ENCODE data around the gene RNPEPL1.

The RNPEPL1 gene

GRCh38 chr2:240601061-240601830 is 33.0 kb downstream of the RNPEPL1 start:
- intact Hi-C loops (cut with micrococcal nuclease), result loop anchor here (5.0 kb wide), 1 partner anchor 36 kb away; no protein-coding TSS in a partner anchor
- H3K27ac Mint-ChIP-seq, result no peak overlapping the region
- no peaks in the 10 kb centered on the region for H3K27me3 Mint-ChIP-seq

GRCh38 chr2:240601831-240602160 is 33.5 kb downstream of the RNPEPL1 start:
- no peaks in the 10 kb centered on the region for H3K9me3 Mint-ChIP-seq
- H3K27ac Mint-ChIP-seq, result no peak overlapping the region
- H3K27me3 Mint-ChIP-seq, result no peaks in the 10 kb centered on the region
- H3K4me3 Mint-ChIP-seq, result no peak overlapping the region
- intact Hi-C loops (cut with micrococcal nuclease), result loop anchor here (5.0 kb wide), 1 partner anchor 36 kb away; no protein-coding TSS in a partner anchor
- peaks cover 69% of the 10 kb centered on the region for H3K36me3 Mint-ChIP-seq (ENCODE audit: low read depth)
- H3K4me1 Mint-ChIP-seq (ENCODE audit: low read depth), result peaks cover 23% of the 10 kb centered on the region

More at GRCh38 chr2:240601061-240601830, 33.0 kb downstream of the RNPEPL1 start:
- H3K4me3 Mint-ChIP-seq, result no peak overlapping the region
- H3K36me3 Mint-ChIP-seq (ENCODE audit: low read depth), result peaks cover 74% of the 10 kb centered on the region
- peaks cover 23% of the 10 kb centered on the region for H3K4me1 Mint-ChIP-seq (ENCODE audit: low read depth)
- no peaks in the 10 kb centered on the region for H3K9me3 Mint-ChIP-seq

- H3K4me1 Mint-ChIP-seq (ENCODE audit: low read depth), result peaks cover 24% of the 10 kb centered on the region
- no peaks in the 10 kb centered on the region for H3K9me3 Mint-ChIP-seq
- no peaks in the 10 kb centered on the region for H3K27me3 Mint-ChIP-seq
- no peak overlapping the region for H3K27ac Mint-ChIP-seq
- intact Hi-C loops (cut with micrococcal nuclease), result loop anchor here (5.0 kb wide), 1 partner anchor 35 kb away; no protein-coding TSS in a partner anchor
- peaks cover 62% of the 10 kb centered on the region for H3K36me3 Mint-ChIP-seq (ENCODE audit: low read depth)
- no peak overlapping the region for H3K4me3 Mint-ChIP-seq
These were observed 34.2 kb downstream of the RNPEPL1 start for GRCh38 chr2:240602266-240603050.

GRCh38 chr2:240603081-240603835 is 35.0 kb downstream of the RNPEPL1 start:
- no peak overlapping the region for H3K27ac Mint-ChIP-seq
- H3K27me3 Mint-ChIP-seq, result no peaks in the 10 kb centered on the region
- intact Hi-C loops (cut with micrococcal nuclease), result loop anchor here (5.0 kb wide), 1 partner anchor 34 kb away; no protein-coding TSS in a partner anchor
- no peaks in the 10 kb centered on the region for H3K9me3 Mint-ChIP-seq
- peaks cover 54% of the 10 kb centered on the region for H3K36me3 Mint-ChIP-seq (ENCODE audit: low read depth)
- H3K4me3 Mint-ChIP-seq, result no peak overlapping the region
- peaks cover 30% of the 10 kb centered on the region for H3K4me1 Mint-ChIP-seq (ENCODE audit: low read depth)

GRCh38 chr2:240603846-240604245 is 35.6 kb downstream of the RNPEPL1 start:
- Mint-ChIP-seq H3K9me3 (no peaks in the 10 kb centered on the region), H3K36me3 (ENCODE audit: low read depth) (peaks cover 48% of the 10 kb centered on the region), H3K4me1 (ENCODE audit: low read depth) (peaks cover 30% of the 10 kb centered on the region), H3K27ac (no peak overlapping the region), H3K27me3 (no peaks in the 10 kb centered on the region), H3K4me3 (no peak overlapping the region)
- intact Hi-C loops (cut with micrococcal nuclease), result loop anchor here (5.0 kb wide), 1 partner anchor 33 kb away; no protein-coding TSS in a partner anchor

- Mint-ChIP-seq H3K4me1 (ENCODE audit: low read depth) (peaks cover 30% of the 10 kb centered on the region), H3K27me3 (no peaks in the 10 kb centered on the region), H3K27ac (peak overlapping the region; percentile 31), H3K9me3 (no peaks in the 10 kb centered on the region), H3K36me3 (ENCODE audit: low read depth) (peaks cover 43% of the 10 kb centered on the region), H3K4me3 (peak overlapping the region; percentile 7)
- intact Hi-C loops (cut with micrococcal nuclease), result loop anchor here (5.0 kb wide), 1 partner anchor 33 kb away; no protein-coding TSS in a partner anchor
These were observed 36.1 kb downstream of the RNPEPL1 start for GRCh38 chr2:240604291-240604938.

GRCh38 chr2:240604939-240605716 is 36.8 kb downstream of the RNPEPL1 start:
- peak overlapping the region; percentile 31 for H3K27ac Mint-ChIP-seq
- no peaks in the 10 kb centered on the region for H3K9me3 Mint-ChIP-seq
- H3K36me3 Mint-ChIP-seq (ENCODE audit: low read depth), result peaks cover 36% of the 10 kb centered on the region
- H3K27me3 Mint-ChIP-seq, result no peaks in the 10 kb centered on the region
- peaks cover 30% of the 10 kb centered on the region for H3K4me1 Mint-ChIP-seq (ENCODE audit: low read depth)
- no peak overlapping the region for H3K4me3 Mint-ChIP-seq
- intact Hi-C loops (cut with micrococcal nuclease), result loop anchor here (5.0 kb wide), 1 partner anchor 32 kb away; no protein-coding TSS in a partner anchor

- Mint-ChIP-seq H3K4me3 (no peak overlapping the region), H3K27me3 (no peaks in the 10 kb centered on the region), H3K4me1 (ENCODE audit: low read depth) (peaks cover 30% of the 10 kb centered on the region), H3K9me3 (no peaks in the 10 kb centered on the region), H3K27ac (no peak overlapping the region), H3K36me3 (ENCODE audit: low read depth) (peaks cover 26% of the 10 kb centered on the region)
- intact Hi-C loops (cut with micrococcal nuclease), result no loop called here
These were observed 37.8 kb downstream of the RNPEPL1 start for GRCh38 chr2:240605867-240606743.

- Mint-ChIP-seq H3K4me1 (ENCODE audit: low read depth) (peaks cover 7% of the 10 kb centered on the region), H3K27me3 (no peaks in the 10 kb centered on the region), H3K36me3 (ENCODE audit: low read depth) (no peaks in the 10 kb centered on the region), H3K9me3 (no peaks in the 10 kb centered on the region), H3K27ac (no peak overlapping the region), H3K4me3 (no peak overlapping the region)
- intact Hi-C loops (cut with micrococcal nuclease), result loop anchor here (1.0 kb wide), 1 partner anchor 14 kb away; the partner anchor contains the start of gene GPR35
These were observed 43.4 kb downstream of the RNPEPL1 start for GRCh38 chr2:240611601-240612210.

GRCh38 chr2:240613781-240614180 is 45.5 kb downstream of the RNPEPL1 start:
- Mint-ChIP-seq H3K27me3 (no peaks in the 10 kb centered on the region), H3K9me3 (no peaks in the 10 kb centered on the region), H3K4me1 (ENCODE audit: low read depth) (peaks cover 3% of the 10 kb centered on the region), H3K4me3 (no peak overlapping the region), H3K27ac (no peak overlapping the region), H3K36me3 (ENCODE audit: low read depth) (no peaks in the 10 kb centered on the region)
- intact Hi-C loops (cut with micrococcal nuclease), result no loop called here

GRCh38 chr2:240614391-240614790 is 46.1 kb downstream of the RNPEPL1 start:
- Mint-ChIP-seq H3K4me3 (no peak overlapping the region), H3K27me3 (no peaks in the 10 kb centered on the region), H3K9me3 (no peaks in the 10 kb centered on the region), H3K27ac (no peak overlapping the region), H3K36me3 (ENCODE audit: low read depth) (no peaks in the 10 kb centered on the region), H3K4me1 (ENCODE audit: low read depth) (peaks cover 9% of the 10 kb centered on the region)
- intact Hi-C loops (cut with micrococcal nuclease), result no loop called here

GRCh38 chr2:240615396-240615795 is 47.1 kb downstream of the RNPEPL1 start:
- H3K27me3 Mint-ChIP-seq, result no peaks in the 10 kb centered on the region
- intact Hi-C loops (cut with micrococcal nuclease), result no loop called here
- H3K4me3 Mint-ChIP-seq, result no peak overlapping the region
- H3K9me3 Mint-ChIP-seq, result no peaks in the 10 kb centered on the region
- H3K27ac Mint-ChIP-seq, result peak overlapping the region; percentile 54
- H3K36me3 Mint-ChIP-seq (ENCODE audit: low read depth), result no peaks in the 10 kb centered on the region
- peaks cover 19% of the 10 kb centered on the region for H3K4me1 Mint-ChIP-seq (ENCODE audit: low read depth)
